NCI-H1436 (cell line): ENCODE measurements around the gene KCP.

Experiments
- DNase-seq: peaks from one replicate; lab custom pipeline; 2025; lab: John Stamatoyannopoulos, UW

Gene KCP

DNA sequence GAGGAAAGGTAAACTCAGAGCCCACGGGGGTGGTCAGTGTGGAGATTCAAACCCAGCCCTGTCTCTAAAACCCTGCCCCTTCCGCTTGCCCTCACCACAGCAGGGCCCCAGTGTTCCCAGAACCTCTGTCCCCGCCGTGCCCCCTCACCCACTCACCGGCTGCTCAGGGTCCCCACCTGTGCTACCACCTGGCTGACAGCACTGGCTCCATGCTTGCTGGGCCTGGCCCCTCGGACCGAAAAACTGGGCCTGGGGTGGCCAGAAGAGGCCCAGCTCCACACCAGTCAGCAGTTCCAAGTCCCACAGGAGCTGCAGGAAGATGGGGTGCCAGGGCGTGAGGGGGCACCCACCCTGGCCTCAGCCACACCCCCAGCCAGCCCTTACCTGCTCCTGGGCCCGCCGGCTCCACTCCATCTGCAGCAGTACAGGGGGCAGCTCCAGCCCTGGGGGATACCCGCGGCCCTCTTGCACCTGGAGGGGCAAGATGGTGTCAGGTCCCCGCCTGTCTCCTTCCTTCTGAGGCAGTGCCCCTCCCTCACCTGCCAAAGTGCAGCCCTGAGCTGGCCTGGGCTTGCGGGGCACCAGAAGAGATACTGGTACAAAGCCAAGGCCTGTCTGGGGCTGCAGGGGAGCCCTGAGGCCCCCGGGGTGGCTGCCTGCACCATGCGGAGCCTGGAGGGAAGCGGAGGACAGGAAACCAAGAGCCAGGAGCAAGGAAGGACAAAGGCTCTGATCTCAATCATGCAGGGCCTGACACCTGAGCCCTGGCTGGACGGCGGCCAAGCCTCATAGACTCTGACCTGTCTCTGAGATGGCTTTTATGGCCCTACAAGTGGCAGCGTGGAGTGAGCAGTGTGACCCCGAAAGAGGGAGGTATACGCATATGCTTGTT is 36.1 kb downstream of the KCP start:
- DNase-seq: no peak

DNA sequence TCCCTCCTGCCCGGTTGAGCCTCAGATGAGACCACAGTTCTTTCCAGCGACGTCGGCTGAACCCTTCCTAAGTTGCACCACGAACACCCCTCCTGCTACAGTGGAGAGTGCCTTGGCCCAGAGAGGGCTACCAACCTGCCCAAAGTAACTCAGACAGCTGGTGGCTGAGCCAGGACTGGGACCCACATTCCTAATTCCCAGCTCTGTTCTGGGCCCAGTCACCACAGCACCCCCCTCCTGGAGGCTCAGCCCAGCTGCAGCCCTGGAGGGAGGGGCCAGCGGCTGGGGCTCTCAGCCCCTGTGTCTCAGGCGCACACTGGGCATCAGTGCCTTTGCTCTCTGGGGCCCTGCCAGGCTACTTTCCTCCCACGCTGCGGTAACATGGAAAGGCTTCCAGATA is 37.3 kb downstream of the KCP start:
- DNase-seq: no peak

DNA sequence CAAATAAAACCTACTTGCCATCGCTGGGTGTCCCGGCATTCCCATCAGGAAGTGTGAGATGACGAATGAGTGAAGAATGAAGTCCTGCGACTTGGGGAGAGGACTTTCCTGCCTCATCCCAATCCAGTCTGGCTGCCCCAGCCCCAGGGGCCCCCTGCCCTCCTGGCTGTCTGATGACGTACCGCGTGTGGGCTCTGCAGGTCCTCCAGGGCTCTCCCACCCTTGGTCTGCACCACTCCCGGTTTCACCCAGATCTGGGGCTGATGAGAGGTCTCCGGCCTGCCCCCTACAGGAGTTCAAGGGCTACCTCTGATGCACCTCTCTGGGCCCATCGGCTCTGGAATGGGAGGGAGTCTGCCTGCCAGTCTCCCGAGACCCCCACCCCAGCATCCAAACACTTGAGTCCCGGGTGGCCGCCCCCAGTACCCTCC is 38.1 kb downstream of the KCP start:
- no peak for DNase-seq

DNA sequence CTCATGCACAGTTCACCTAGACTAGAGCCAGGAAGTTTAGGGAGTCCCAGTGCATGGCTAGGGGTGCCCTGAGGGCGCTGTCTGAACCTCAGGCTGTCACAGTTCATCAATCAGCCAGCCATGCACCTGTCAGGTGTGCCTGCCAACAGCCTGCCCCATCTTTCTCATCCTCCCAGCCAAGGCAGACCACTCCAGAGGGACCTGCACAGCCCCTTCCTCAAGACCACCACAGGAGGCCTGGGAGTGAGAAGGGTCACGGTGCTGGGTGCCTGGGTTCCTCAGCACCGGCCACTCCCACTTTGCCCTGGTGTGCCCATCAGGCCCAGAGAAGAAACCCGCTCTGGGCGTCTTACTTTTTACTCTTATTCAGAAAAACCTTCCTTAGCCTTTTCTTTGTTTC is 39.5 kb downstream of the KCP start:
- no peak for DNase-seq

DNA sequence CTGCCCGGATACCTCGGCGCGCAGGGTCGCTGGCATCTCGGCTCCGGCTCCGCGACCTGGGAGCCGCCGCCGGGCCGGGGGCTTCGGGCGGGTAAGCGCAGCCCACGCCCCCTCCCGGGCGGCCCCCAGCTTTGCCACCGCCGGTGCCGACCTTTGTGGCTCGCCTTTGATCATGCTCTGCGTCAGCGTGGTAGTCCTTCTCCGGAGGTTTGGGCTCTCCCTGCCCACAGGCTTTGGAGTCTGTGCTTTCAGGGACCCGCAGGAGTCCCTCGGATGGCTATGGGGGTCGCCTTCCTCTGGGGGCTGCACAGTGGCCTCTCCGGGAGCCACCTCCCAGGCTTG is 40.6 kb downstream of the KCP start:
- no peak for DNase-seq

DNA sequence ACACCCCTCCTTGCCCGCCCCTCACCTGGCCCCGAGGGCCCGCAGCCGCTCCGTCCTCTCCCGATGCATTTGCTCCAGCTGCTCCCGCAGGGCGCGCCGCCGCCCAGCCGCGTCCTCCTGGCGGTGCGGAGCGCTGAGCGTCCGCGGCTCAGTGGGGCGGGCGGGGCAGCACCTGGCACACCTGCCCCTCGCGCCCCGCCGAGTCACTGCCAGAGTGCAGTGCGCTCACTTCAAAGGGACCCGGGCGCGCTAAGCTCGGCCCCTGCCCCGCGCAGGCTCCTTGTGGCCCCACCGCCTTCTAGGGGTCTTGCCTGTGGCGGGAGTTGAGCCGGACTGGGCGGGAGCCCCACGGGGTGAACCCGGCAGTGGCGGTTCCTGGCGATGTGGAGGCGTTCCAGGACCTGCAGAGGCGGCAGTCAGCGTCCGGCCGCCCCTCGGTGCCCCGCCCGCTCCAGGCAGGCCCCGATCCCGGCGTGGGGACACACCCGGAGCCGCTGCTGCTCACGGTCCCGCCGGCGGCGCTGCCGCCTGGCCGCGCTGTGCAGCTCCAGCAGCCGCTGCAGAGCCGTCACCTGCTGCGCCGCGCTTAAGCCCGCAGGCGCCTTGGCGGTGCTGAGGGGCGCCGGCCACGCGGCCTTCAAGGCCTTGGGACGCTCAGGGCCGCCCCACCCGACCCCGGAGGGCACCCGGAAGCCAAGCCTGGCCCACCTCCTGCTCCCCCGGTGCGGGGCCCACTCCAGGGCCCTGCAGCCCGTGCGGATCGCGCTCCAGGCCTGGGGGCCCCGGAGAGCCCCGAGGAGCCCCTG is 41.2 kb downstream of the KCP start:
- DNase-seq: no peak

DNA sequence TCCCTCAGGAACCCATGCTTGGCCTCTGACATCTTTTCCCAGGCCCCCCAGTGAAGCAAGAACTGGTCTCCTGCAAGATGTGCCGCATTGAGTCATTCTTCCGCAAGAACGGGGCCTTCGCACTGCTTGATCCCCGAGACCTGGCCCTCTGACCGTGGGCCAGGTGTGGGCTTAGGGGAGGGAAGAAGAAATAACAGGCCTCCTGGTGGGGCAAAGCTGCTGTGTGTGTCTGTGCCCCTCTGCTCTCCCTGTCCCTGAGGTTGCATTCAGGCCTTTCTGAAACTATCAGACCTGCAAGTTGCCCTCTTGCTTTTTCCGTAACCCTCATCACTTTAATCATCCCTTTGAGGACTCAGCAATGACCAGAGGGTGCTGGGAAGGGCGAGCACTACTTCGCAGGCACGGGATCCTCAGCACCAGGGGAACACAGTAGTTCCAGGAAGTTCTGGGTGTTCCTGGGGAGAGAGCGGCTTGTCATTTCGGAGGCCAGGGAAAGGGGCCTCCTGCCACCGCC is 41.8 kb downstream of the KCP start:
- no peak for DNase-seq

DNA sequence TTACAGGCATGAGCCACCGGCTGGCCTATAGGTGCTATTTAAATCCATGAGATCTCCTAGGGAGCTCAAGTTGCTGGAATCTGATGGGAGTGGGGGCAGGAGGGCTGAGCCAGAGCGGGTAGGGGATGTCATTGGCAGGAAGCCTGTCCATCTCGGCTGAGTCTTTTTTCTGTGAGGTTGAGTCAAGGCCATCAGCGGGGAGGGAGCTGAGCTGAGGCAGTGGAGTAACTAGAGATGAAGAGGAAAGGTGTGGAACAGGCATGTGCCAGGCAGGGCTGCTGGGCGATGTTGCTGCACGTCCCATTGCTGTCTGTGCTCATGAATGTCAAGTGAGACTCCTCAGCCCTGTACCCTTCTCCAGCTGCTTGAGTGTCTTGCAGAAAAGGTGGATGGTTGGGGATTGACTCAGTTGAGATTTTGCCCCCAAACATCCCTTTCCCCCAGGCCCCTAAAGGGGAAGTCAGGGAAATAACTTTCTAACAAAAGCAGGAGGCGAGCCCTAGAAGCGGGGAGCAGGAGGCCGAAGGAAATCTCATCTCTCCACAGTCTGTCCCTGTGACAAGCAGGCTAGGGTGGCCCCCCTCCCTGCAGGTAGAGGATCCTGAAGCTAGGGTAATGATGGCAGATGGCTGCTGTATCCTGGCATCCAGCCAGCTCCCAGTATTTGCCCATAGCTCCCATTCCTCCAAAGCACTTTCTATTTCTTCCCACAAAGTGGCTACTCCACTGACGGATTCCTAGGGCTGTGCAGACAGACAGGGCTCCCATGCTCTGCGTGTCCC is 42.5 kb downstream of the KCP start:
- no peak for DNase-seq

DNA sequence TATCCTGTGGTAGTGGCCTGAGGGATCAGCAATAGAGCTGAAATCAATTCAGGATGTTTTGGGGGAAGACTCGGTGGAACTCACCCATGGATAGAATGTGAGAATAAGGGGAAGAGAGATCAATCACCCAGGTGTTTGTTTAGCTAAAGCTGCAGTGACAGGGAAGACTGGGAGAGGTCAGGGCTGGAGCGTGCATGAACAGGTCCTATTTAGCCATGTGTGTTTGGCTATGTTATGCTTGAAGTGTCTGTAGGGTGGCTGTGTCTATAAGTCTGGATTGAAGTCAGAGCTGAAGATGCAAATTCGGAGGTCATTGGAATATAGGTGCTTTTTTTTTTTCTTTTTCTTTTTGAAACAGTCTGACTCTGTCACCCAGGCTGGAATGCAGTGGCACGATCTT is 43.3 kb downstream of the KCP start:
- no peak for DNase-seq

DNA sequence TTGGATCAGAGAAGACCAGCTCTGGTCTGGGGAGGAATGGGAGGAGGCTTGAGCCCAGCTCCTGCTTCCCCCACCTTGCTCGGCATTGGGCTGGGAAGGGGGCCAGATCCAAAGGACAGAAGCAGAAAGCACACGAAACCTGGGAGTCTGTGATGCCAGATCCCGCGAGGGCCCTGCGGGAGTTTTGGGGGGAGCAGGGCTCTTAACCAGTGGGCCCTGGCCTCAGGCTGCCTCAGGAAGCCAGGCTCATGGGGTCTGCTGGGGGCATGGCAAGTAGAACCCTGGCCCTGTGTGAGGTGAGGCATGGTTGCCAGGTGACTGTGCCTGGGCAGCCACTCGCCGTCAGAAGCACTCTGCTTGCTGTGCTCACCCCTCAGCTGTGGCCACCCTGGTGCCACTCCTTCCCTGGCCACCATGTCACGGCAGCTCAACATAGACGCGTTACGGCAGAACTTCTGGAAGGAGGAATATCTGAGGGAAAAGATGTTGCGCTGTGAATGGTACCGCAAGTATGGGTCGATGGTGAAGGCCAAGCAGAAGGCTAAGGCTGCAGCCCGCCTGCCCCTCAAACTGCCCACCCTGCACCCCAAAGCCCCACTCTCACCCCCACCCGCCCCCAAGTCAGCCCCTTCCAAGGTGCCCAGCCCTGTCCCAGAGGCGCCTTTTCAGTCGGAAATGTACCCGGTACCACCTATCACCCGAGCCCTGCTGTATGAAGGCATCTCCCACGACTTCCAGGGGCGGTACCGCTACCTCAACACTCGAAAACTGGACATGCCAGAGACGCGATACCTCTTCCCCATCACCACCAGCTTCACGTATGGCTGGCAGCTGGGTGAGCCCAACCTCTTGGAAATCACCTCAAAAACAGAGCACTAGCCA is 44.3 kb downstream of the KCP start:
- no peak for DNase-seq

DNA sequence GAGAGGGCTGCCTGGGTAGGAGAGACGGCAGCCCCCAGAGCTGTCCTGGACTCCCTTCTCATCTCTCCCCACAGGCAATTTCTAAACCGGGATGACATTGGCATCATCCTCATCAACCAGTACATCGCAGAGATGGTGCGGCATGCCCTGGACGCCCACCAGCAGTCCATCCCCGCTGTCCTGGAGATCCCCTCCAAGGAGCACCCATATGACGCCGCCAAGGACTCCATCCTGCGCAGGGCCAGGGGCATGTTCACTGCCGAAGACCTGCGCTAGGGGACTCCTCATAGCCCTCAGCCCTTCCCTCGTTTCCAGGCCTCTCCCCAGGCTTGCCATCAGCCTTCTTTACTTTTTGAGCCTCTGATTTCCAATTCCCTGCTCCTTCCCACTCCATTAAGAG is 45.2 kb downstream of the KCP start:
- DNase-seq: no peak

DNA sequence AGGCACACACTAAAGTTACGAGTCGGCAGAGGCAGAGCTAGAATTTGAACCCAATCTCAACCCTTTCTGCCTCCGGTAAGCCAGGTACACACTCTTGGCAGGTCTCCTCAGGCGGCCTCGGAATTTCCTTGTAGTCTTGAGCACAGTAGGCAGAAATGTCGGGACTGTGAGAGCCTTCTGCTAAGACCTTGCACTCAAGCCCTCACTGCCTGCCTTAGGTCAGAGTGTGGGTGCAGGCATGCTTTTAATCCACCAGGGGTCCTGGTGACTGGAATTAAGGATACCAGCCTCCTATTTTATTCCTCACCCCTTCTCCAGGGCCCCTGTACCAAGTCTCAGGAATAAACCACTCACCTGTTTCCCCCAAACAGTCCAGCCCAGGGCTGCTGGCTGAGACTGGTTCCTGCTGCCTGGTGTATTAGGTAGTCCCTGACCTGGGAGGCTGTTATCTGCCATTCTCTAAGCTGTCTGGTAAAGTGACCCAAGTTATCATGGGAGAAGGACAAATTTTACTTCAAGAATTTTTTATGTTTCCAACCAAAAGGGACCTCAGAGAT is 47.0 kb downstream of the KCP start:
- DNase-seq: peak; percentile 24

DNA sequence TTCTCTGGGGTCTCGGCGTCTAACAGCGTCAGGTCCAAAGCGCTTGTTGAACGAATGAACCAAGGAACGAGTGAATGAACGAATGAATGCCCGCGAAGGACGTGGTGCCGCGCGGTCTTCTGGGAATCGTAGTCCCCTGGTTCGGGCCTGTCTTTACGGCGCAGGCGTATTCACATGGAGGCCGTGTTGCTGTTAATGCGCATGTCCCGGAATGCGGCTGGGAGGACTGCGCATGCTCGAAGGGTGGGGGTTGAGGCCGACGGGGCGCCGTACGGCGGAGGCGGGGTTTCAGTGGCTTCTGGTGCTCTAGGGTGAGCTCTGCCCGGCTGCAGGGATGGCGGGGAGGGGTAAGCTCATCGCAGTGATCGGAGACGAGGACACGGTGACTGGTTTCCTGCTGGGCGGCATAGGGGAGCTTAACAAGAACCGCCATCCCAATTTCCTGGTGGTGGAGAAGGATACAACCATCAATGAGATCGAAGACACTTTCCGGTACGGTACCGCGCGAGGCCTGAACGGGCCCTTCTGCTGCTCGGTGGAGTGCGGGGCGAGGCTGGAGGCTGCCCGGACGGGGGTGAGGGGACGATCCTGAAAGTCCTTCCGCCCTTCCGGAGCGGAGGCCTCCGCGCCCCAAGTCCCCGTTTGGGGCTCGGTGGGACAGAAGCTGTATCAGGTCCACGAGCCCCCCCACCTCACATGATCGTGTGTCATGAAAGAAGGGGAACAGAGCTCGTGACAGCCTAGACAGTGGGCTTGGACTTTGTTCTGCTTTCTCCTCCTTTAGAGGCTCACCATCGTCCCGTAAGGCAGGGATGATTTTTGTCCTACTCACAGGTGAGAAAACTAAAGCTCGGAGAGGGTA is 47.7 kb downstream of the KCP start, which contains the start of gene ATP6V1F:
Gene ATP6V1F (plus strand): TSS at position 286 of the 862 bp plus-strand sequence. CDS start 49 bp downstream, at position 335.
- peak; percentile 96 for DNase-seq

DNA sequence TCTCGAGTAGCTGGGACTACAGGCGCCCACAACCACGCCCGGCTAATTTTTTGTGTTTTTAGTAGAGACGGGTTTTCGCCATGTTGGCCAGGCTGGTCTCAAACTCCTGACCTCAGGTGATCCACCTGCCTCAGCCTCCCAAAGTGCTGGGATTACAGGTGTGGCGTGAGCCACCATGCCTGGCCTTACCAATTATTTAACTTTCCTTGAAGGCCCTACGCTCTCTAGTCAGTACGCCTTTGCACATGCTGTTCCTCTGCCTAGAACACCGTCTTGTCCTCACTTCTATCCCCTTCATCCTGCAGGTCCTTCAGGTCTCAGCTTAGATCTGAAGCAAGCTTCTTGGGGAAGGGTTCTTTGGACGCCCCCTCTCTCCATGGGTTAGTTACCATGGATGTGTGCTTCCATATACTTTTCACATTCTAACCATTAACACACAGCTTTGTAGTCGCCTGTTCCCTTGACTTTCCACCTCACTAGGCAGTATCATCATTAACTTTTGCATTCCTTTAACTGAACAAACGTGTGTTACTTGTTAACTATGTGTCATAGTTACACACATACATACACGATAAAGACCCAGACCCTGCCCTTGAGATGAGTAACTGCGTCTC is 48.4 kb downstream of the KCP start:
- no peak for DNase-seq

DNA sequence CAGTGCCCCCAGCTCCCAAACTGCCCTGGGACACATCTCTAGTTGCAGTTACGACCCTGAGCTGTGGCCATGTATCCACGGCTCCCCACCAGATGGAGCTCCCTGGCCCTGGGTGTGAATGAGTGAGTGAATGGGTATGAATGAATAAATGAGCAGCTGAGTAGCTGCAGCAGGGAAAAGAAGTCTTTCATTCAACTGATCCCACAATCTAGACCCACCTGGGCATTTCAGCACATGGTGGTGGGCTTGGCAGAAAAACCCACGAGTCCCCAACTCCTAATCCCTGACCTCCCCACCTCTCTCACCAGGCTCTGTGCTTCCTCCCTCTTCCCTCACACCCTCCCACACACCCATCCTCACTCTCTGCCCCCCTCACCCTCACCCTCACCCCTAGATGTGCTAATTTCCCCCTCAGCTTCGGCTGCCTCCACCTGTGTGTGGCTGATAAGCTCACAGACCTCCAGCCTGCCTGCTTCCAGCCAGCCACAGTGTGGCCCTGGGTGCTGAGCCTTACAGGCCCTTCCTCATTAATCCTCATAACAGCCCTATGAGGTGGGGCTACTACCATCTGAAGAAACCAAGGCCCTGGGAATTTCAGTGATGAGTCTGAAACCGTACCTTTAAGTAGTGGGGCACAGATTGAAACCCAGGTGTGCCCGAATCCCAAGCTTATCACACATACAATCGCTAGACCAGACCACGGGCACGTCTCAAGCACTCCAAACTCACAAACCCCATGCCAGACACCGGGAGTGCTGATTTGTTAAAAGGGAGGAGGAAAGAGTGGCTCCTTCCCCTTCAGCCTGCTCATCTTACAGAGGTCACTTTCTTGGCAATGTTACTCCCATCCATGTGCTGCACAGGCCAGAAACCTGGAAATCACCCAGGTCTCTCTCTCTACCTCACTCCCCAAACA is 50.1 kb downstream of the KCP start:
- DNase-seq: no peak

DNA sequence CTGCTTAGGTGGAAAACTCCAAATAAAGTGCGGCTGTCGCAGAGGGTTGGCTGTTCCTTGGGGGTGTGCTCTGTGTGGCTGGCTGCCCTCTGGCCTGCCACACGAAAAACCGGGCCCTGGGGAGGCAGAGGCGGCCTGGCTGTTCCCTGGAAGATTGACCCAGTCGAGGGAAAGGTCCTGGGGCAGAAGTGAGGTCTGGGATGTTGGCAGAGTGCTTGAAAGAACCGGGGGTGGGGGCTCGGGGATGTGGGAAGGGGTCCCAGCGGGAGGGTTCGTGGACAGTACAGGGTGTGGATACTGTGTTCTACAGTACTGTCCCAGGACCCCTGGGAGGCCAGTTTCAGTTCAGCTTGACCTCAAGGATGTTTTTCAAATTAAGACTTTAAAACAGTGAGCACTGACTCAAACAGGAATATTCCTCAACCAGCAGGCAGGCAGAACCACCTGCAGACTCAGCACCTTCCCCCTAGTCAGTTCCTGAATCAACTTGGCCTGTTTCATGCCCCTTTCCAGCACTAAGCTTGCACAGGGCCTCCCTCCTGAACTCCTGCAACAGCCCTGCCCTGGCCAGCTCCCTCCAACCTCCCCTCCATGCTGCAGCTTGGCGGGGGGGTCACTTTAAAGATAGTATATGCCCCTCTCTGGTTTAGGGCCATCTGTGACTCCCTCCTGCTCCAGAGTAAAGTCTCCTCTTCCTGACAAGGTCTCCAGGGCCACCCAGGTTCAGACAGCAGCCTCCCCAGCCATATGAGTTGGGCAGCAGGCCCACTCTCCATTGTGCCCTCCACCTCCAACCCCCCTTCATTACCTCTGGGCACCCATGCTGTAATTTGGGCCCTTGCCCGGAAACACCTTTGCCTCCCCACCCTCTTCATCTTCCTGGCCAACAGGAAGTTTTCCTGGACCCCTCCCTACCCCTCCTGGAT is 51.0 kb downstream of the KCP start:
- no peak for DNase-seq
